Loucy (cell line): ENCODE results near the gene SLC4A4.

Experiments
- H2AFZ ChIP-seq: fragments of 200-600 bp; sonication (generic); 2 replicates; pipeline ENCODE4 v1.6.0; 2016; ENCODE audit warnings: antibody characterized with exemption, mild to moderate bottlenecking, low read length, moderate library complexity
- H3F3A ChIP-seq: fragments of 200-600 bp; 2 replicates; pipeline ENCODE4 v1.6.0; 2016; ENCODE audit warnings: antibody characterized with exemption, low read depth, mild to moderate bottlenecking
- H3K27me3 ChIP-seq: fragments of 200-600 bp; sonication (generic); 2 replicates; pipeline ENCODE4 v1.6.1; 2014; ENCODE audit warnings: low read length, mild to moderate bottlenecking; ENCODE audit not compliant: insufficient read depth, poor library complexity, severe bottlenecking
- H3K36me3 ChIP-seq: fragments of 200-600 bp; sonication (generic); 2 replicates; pipeline ENCODE4 v1.6.1; 2016; ENCODE audit warnings: low read length; ENCODE audit not compliant: insufficient read depth
- H3K4me1 ChIP-seq: fragments of 200-600 bp; sonication (generic); 2 replicates; pipeline ENCODE4 v1.5.1; 2014; ENCODE audit warnings: low read length, mild to moderate bottlenecking; ENCODE audit not compliant: insufficient read depth, poor library complexity, severe bottlenecking
- H3K4me2 ChIP-seq: fragments of 200-600 bp; sonication (generic); 2 replicates; pipeline ENCODE4 v1.6.0; 2014; ENCODE audit warnings: antibody characterized with exemption, low read length, low read depth, mild to moderate bottlenecking; ENCODE audit not compliant: poor library complexity, severe bottlenecking
- H3K4me3 ChIP-seq: fragments of 200-600 bp; sonication (generic); 2 replicates; pipeline ENCODE4 v1.5.1; 2014; ENCODE audit warnings: low read length, mild to moderate bottlenecking, mixed read lengths; ENCODE audit not compliant: poor library complexity, severe bottlenecking
- H3K79me2 ChIP-seq: fragments of 200-600 bp; sonication (generic); 2 replicates; pipeline ENCODE4 v1.6.1; 2014; ENCODE audit warnings: low read length; ENCODE audit not compliant: insufficient read depth
- H3K9ac ChIP-seq: fragments of 200-600 bp; sonication (generic); 2 replicates; pipeline ENCODE4 v1.6.0; 2014; ENCODE audit warnings: mild to moderate bottlenecking, low read depth, low read length, moderate library complexity; ENCODE audit not compliant: poor library complexity, severe bottlenecking
- H3K9me2 ChIP-seq: fragments of 200-600 bp; sonication (generic); replicated peaks from 2 replicates; pipeline ENCODE4 v1.6.1; 2016; ENCODE audit warnings: low read depth, low read length, mixed read lengths
- H3K9me3 ChIP-seq: fragments of 200-600 bp; sonication (generic); 2 replicates; pipeline ENCODE4 v1.6.1; 2014; ENCODE audit warnings: mild to moderate bottlenecking, antibody characterized with exemption, low read length, low read depth; ENCODE audit not compliant: insufficient read depth
- H4K20me1 ChIP-seq: fragments of 200-600 bp; sonication (generic); 2 replicates; pipeline ENCODE4 v1.6.0; 2014; ENCODE audit warnings: antibody characterized with exemption, low read length, mild to moderate bottlenecking; ENCODE audit not compliant: insufficient read depth, poor library complexity, severe bottlenecking
- CTCF ChIP-seq: fragments of 200-600 bp; sonication (generic); conservative IDR thresholded peaks from 2 replicates; pipeline ENCODE4 v1.5.1; 2014; ENCODE audit warnings: mild to moderate bottlenecking, antibody characterized with exemption, low read length
- EZH2phosphoT487 ChIP-seq: fragments of 200-600 bp; IDR thresholded peaks from 2 replicates; pipeline ENCODE4 v1.6.1; 2018; ENCODE audit warnings: antibody characterized with exemption, mild to moderate bottlenecking, moderate library complexity, borderline replicate concordance

The SLC4A4 gene

GRCh38 chr4:71389149-71389827 is 50.5 kb downstream of the SLC4A4 start:
- Histone ChIP-seq H3K9me3 (no peaks in the 10 kb centered on the region), H3K79me2 (no peaks in the 10 kb centered on the region), H3K4me3 (no peak overlapping the region), H4K20me1 (no peaks in the 10 kb centered on the region), H3K9me2 (no peaks in the 10 kb centered on the region), H2AFZ (no peak overlapping the region), H3F3A (no peaks in the 10 kb centered on the region), H3K9ac (no peak overlapping the region), H3K4me1 (no peaks in the 10 kb centered on the region), H3K4me2 (no peak overlapping the region), H3K27me3 (no peaks in the 10 kb centered on the region), H3K36me3 (no peaks in the 10 kb centered on the region)
- no peak for TF ChIP-seq CTCF
- no peak for TF ChIP-seq EZH2phosphoT487

GRCh38 chr4:71392109-71392508 is 53.3 kb downstream of the SLC4A4 start:
- Histone ChIP-seq H3F3A (no peaks in the 10 kb centered on the region), H3K79me2 (no peaks in the 10 kb centered on the region), H3K9me2 (no peaks in the 10 kb centered on the region), H3K9ac (no peak overlapping the region), H3K4me3 (no peak overlapping the region), H3K36me3 (no peaks in the 10 kb centered on the region), H4K20me1 (no peaks in the 10 kb centered on the region), H3K4me2 (no peak overlapping the region), H2AFZ (no peak overlapping the region), H3K27me3 (no peaks in the 10 kb centered on the region), H3K9me3 (no peaks in the 10 kb centered on the region), H3K4me1 (peaks cover 8% of the 10 kb centered on the region)
- TF ChIP-seq CTCF (no peak), EZH2phosphoT487 (no peak)

GRCh38 chr4:71396382-71396781 is 57.6 kb downstream of the SLC4A4 start:
- H3K4me1 ChIP-seq: peaks cover 18% of the 10 kb centered on the region
- no peak overlapping the region for H2AFZ ChIP-seq
- H3K9me3 ChIP-seq: no peaks in the 10 kb centered on the region
- H3F3A ChIP-seq: no peaks in the 10 kb centered on the region
- peak overlapping the region; percentile 17 for H3K4me2 ChIP-seq
- H3K4me3 ChIP-seq: no peak overlapping the region
- no peaks in the 10 kb centered on the region for H3K27me3 ChIP-seq
- H4K20me1 ChIP-seq: no peaks in the 10 kb centered on the region
- H3K79me2 ChIP-seq: no peaks in the 10 kb centered on the region
- no peaks in the 10 kb centered on the region for H3K9me2 ChIP-seq
- TF ChIP-seq EZH2phosphoT487: no peak
- no peak for TF ChIP-seq CTCF
- H3K36me3 ChIP-seq: no peaks in the 10 kb centered on the region
- H3K9ac ChIP-seq: no peak overlapping the region
